GM19193 (cell line): ENCODE data around the gene ATP12A.

ENCODE experiments used
- POLR2A ChIP-seq: IDR thresholded peaks from 4 replicates; pipeline ENCODE4 v1.6.1; 2011; ENCODE audit not compliant: insufficient read depth, insufficient read length; ENCODE audit errors: extremely low read depth

The ATP12A gene

GRCh38 chr13:24747248-24748060 lies 67.2 kb downstream of the ATP12A start:
- TF ChIP-seq POLR2A: no peak

DNA sequence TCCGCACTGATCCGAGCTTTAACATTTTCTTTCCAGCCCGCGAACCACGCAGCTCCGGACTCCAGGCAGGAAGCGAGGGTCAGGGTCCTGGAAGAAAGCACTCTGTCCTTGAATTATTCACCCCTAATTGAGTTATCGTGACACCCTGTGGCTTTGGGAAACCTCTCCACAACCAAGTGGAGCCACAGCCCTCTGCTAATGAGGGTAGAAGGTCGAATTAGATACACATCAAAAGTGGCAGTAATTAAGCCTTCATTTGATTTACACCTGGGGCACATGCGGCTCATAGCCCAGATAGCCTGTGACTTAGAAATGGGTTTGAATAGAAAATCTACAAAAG lies 67.8 kb downstream of the ATP12A start:
- TF ChIP-seq POLR2A: no peak

DNA sequence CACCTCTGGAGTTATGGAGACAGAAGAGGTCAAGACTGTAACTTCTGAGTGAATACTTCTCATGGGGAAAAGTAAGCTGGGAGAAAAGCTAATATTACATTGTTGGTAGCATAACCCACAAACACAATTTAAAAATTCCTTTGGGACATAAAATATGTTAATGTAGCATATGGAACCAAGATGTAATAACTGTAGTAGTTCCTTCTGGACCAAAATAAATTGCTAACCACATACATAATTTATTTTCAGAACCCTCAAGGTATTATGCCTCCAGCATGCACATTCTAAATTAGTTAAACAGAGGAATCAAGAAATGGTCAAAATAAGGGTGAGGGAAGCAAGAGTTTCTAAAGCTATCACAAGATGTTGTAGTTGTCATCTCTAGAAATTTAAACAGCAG lies 79.0 kb downstream of the ATP12A start:
- TF ChIP-seq POLR2A: no peak
